Smooth muscle cell (in vitro differentiated cells): ENCODE measurements around the gene EMC1. TPM values are rescaled to one million over a fixed set of nuclear protein-coding genes. Genes with fewer than 3 reads are reported as not detected.
A peak's percentile ranks its signal among the peaks of the same experiment; 100 is the strongest.
"Not testable (repeated sequence)": the region's sequence is repeated elsewhere in the genome, so short reads cannot be mapped to it uniquely, and the experiment has no call there.

Source experiments
- DNase-seq: peaks from one replicate; lab custom pipeline; 2025; ENCODE audit not compliant: unreplicated experiment; lab: John Stamatoyannopoulos, UW
- H2AFZ ChIP-seq: fragments of 200-600 bp; sonication (generic); 2 replicates; pipeline ENCODE4 v1.6.0; 2016; ENCODE audit warnings: antibody characterized with exemption, low read depth, mild to moderate bottlenecking
- H3F3A ChIP-seq: fragments of 200-600 bp; sonication (generic); 2 replicates; pipeline ENCODE4 v1.6.0; 2017; ENCODE audit warnings: antibody characterized with exemption, low read depth
- H3K27ac ChIP-seq: fragments of 200-600 bp; sonication (generic); 2 replicates; pipeline ENCODE4 v1.5.1; 2016; ENCODE audit warnings: low read depth, mild to moderate bottlenecking
- H3K27me3 ChIP-seq: fragments of 200-600 bp; sonication (generic); 2 replicates; pipeline ENCODE4 v1.6.1; 2016; ENCODE audit warnings: low read depth, mild to moderate bottlenecking
- H3K36me3 ChIP-seq: fragments of 200-600 bp; sonication (generic); 2 replicates; pipeline ENCODE4 v1.5.1; 2016; ENCODE audit warnings: low read depth
- H3K4me1 ChIP-seq: fragments of 200-600 bp; sonication (generic); 2 replicates; pipeline ENCODE4 v1.5.1; 2016; ENCODE audit warnings: low read depth
- H3K4me2 ChIP-seq: fragments of 200-600 bp; sonication (generic); 2 replicates; pipeline ENCODE4 v1.6.0; 2016; ENCODE audit warnings: mild to moderate bottlenecking
- H3K4me3 ChIP-seq: fragments of 200-600 bp; sonication (generic); 2 replicates; pipeline ENCODE4 v1.5.1; 2016; ENCODE audit warnings: mild to moderate bottlenecking
- H3K79me2 ChIP-seq: fragments of 200-600 bp; sonication (generic); 2 replicates; pipeline ENCODE4 v1.6.0; 2016; ENCODE audit warnings: low read depth, mild to moderate bottlenecking
- H3K9ac ChIP-seq: fragments of 200-600 bp; sonication (generic); 2 replicates; pipeline ENCODE4 v1.6.0; 2016; ENCODE audit warnings: low read depth
- H3K9me3 ChIP-seq: fragments of 200-600 bp; sonication (generic); replicated peaks from 2 replicates; pipeline ENCODE4 v1.5.1; 2016; ENCODE audit warnings: low read depth
- H4K20me1 ChIP-seq: fragments of 200-600 bp; sonication (generic); 2 replicates; pipeline ENCODE4 v1.6.0; 2016; ENCODE audit warnings: low read depth
- CTCF ChIP-seq: fragments of 200-600 bp; sonication (generic); IDR thresholded peaks from 2 replicates; pipeline ENCODE4 v1.5.1; 2017; ENCODE audit warnings: borderline replicate concordance, mild to moderate bottlenecking, antibody characterized with exemption; ENCODE audit not compliant: insufficient read depth, poor library complexity, severe bottlenecking
- WGBS: methylation state at CpG from one replicate; pipeline ENCODE4 v1.1.7; 2016; ENCODE audit warnings: low lambda C conversion rate; 5-methylcytosine and 5-hydroxymethylcytosine counted together
- polyA plus RNA-seq: library from polyadenylated mRNA; unstranded; fragments of >200 nt; fragmentation: Nextera tagmentation; extraction: Ambion mirVana; gene quantifications from 2 replicates; pipeline ENCODE4 v1.2.1, GENCODE V29; 2016
- total RNA-seq: library from RNA; depleted of rRNA; stranded (reverse); fragments of >200 nt; gene quantifications from 2 replicates; pipeline ENCODE4 v1.2.3, GENCODE V29; 2014

The EMC1 gene
- total and polyA plus RNA-seq, 2 experiments from 2014 or later, result 48.8 to 54.4 TPM

GRCh38 chr1:19289244-19289643, 37.9 kb upstream of the EMC1 start:
- Histone ChIP-seq H3K27me3 (peaks cover 18% of the 10 kb centered on the region), H2AFZ (peak overlapping the region; percentile 66), H3K9ac (no peak overlapping the region), H3K4me1 (peaks cover 4% of the 10 kb centered on the region), H3K36me3 (no peaks in the 10 kb centered on the region), H3K27ac (no peak overlapping the region), H3K4me2 (peak overlapping the region; percentile 93), H4K20me1 (no peaks in the 10 kb centered on the region), H3K79me2 (no peaks in the 10 kb centered on the region), H3F3A (no peaks in the 10 kb centered on the region), H3K9me3 (peaks cover under 1% of the 10 kb centered on the region), H3K4me3 (peak overlapping the region; percentile 49)
- no peak for DNase-seq
- no peak for TF ChIP-seq CTCF
- WGBS, result 78% methylated on average over 2 of the region's 2 CpGs

GRCh38 chr1:19288324-19289241, 37.3 kb upstream of the EMC1 start, which contains the start of gene AKR7A3:
AKR7A3 (minus strand) TSS chr1:19288770; CDS start chr1:19288709, 61 bp downstream.
- Histone ChIP-seq H3K4me2 (peak within 1 kb of the TSS; percentile 93), H3K4me3 (peak within 1 kb of the TSS; percentile 49), H2AFZ (peak within 1 kb of the TSS; percentile 66), H3K27me3 (peaks cover 18% of the 10 kb centered on the region)
- WGBS, result 25% methylated on average over 65 of the region's 82 CpGs
- not testable (repeated sequence) for H3K9ac ChIP-seq, H3F3A ChIP-seq, H3K27ac ChIP-seq, H3K4me1 ChIP-seq, H4K20me1 ChIP-seq, DNase-seq, H3K9me3 ChIP-seq, H3K36me3 ChIP-seq, H3K79me2 ChIP-seq

- H3F3A ChIP-seq, result no peaks in the 10 kb centered on the region
- no peak for TF ChIP-seq CTCF
- no peak overlapping the region for H3K9ac ChIP-seq
- H3K27ac ChIP-seq, result no peak overlapping the region
- no peak overlapping the region for H3K4me3 ChIP-seq
- H3K79me2 ChIP-seq, result no peaks in the 10 kb centered on the region
- H3K9me3 ChIP-seq, result no peaks in the 10 kb centered on the region
- peaks cover 4% of the 10 kb centered on the region for H3K4me1 ChIP-seq
- no peak for DNase-seq
- WGBS, result 95% methylated on average over 13 of the region's 13 CpGs
- no peak overlapping the region for H3K4me2 ChIP-seq
- no peak overlapping the region for H2AFZ ChIP-seq
- H3K36me3 ChIP-seq, result no peaks in the 10 kb centered on the region
- H3K27me3 ChIP-seq, result peaks cover 18% of the 10 kb centered on the region
- no peaks in the 10 kb centered on the region for H4K20me1 ChIP-seq
Observed at GRCh38 chr1:19287436-19288185, 36.3 kb upstream of the EMC1 start.

GRCh38 chr1:19285807-19286206, 34.5 kb upstream of the EMC1 start:
- not testable (repeated sequence) for H3K27ac ChIP-seq, DNase-seq, H3K9ac ChIP-seq, H3K9me3 ChIP-seq, H3K79me2 ChIP-seq, H3K4me1 ChIP-seq, H3K4me2 ChIP-seq, H2AFZ ChIP-seq, H3K4me3 ChIP-seq, H3F3A ChIP-seq, H3K36me3 ChIP-seq, H4K20me1 ChIP-seq
- peaks cover 18% of the 10 kb centered on the region for H3K27me3 ChIP-seq
- 86% methylated on average over 2 of the region's 3 CpGs for WGBS

- peaks cover 16% of the 10 kb centered on the region for H3K27me3 ChIP-seq
- H3K27ac ChIP-seq, H3K4me3 ChIP-seq, H3K4me1 ChIP-seq, H3K36me3 ChIP-seq, H2AFZ ChIP-seq, H4K20me1 ChIP-seq, H3K9ac ChIP-seq, H3F3A ChIP-seq, H3K4me2 ChIP-seq, DNase-seq, H3K9me3 ChIP-seq, H3K79me2 ChIP-seq: not testable (repeated sequence)
- 94% methylated on average over 3 of the region's 3 CpGs for WGBS
Observed at GRCh38 chr1:19285366-19285765, 34.0 kb upstream of the EMC1 start.
